Activated CD4-positive, CD25-positive, alpha-beta regulatory T cell treated with anti-CD3 and anti-CD28 coated beads, Interleukin-2, amount 50 U/mL, for 72 hours (primary cell): ENCODE measurements around the gene EFNB1.

Experiments
- DNase-seq: peaks from one replicate; pipeline ENCODE4 v3.0.0; 2021

Gene EFNB1

GRCh38 chrX:68827848-68828624 is 785 bp upstream of the EFNB1 start:
- DNase-seq = peak; percentile 77

GRCh38 chrX:68829582-68830418 is 979 bp downstream of the EFNB1 start:
- DNase-seq = peak; percentile 27

- peak; percentile 27 for DNase-seq
Observed at GRCh38 chrX:68830419-68831404, 1.9 kb downstream of the EFNB1 start.

DNA sequence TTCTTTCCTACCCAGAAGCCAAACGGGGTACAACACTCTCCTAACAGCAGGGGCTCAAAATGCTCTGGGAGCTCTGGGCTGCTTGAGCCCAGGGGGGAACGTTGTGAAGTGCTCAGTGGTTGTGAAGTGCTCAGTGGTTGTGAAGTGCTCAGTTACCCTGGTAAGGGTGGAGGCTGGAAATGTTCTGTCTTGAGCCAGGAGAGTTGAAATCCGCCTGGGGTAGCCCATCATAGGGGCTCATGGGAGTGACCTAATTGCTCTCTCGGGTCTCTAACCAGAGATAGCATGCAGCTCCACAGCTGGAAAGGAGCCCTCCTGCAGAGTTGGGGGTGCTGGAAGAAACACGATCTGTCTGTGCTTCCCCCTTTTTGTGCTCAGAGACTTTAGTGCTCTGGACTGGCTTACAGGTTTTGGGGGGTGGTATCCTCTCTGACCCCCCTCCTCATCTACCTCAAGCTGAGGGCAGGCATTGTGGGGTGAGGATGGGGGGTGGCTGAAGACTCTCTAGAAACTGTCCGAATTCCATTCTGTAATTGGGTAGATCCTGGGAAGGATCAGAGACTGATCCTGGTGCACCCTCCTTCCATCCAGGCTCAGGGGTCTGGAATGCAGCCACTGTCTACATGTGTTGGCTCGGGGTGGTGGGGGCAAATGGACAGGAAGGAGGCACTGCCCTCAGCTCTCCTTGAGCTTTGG is 2.7 kb downstream of the EFNB1 start:
- DNase-seq = peak; percentile 20

- peak; percentile 18 for DNase-seq
Observed at GRCh38 chrX:68832101-68832416, 3.2 kb downstream of the EFNB1 start.

GRCh38 chrX:68832516-68833447 is 4.0 kb downstream of the EFNB1 start:
- DNase-seq = peak; percentile 18

DNA sequence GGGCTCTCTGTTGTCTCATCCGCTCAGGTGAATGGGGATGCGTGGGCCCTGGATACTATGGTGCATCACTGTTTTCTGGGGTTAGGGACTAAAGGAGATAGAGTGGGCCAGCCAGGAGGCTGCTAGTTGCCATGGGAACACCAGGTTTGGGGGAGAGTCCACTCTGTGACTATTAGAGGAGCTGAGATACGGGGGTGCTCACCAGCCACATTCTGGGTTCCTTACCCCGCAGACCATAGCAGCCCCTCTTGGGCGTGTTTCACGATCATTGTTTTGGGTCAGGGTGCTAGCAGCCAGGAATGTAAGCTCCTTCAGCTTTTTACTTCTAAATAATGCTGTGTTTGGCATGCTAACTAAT is 4.6 kb downstream of the EFNB1 start:
- no peak for DNase-seq

GRCh38 chrX:68833855-68834331 is 5.1 kb downstream of the EFNB1 start:
- peak; percentile 24 for DNase-seq

DNA sequence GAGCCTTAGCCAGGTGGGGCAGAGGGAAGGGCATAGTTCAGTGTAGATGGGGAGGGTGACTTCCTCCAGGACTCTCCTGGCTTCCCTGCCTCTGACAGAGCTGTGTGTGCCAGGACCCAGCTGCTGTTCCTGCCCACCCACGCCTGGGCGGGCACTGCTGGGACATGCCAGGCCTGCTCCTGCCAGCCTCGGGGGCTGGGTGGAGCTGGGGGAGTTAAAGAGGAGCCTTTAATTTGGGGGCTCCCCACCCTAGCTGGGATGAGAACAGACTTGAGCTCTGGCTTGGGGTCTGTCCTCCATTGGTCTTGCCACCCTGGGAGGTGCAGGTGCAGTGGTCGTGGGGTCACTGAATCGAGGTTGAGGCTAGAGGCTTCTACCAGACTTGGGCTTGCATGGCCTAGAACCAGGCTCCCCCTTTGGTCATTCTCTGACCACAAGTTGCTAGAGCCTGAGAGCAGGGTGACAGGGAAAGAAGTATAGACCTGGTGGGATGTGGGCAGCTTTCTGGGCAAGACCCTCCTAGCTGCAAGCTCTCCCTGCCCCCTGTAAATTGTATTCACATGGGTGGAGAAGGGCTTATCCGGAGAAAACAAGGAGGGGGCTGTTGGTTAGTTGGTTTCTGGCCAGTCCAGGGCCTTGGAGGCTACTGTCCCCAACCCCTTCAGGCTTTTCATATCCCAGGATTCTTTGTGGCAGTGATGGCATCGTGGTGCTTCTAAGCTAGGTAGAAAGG is 5.7 kb downstream of the EFNB1 start:
- DNase-seq = peak; percentile 7

DNA sequence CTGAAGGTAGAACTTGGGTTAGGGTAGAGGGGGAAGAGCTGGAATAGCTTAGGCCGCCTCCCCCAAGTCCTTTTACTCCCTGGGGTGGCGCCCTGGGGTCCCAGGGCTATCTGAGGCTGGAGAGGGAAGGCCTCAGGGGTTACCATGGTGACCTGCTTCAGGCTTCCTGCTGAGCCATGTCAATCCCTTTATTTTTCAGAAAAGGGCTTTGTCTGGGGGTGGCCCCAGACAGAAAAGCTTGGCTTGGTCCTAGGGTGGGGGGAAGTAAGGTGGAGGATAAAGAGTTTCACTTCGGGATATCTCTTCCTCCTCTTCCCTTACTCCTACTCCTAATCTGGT is 6.3 kb downstream of the EFNB1 start:
- no peak for DNase-seq

- no peak for DNase-seq
Observed at GRCh38 chrX:68835468-68835867, 6.6 kb downstream of the EFNB1 start.

DNA sequence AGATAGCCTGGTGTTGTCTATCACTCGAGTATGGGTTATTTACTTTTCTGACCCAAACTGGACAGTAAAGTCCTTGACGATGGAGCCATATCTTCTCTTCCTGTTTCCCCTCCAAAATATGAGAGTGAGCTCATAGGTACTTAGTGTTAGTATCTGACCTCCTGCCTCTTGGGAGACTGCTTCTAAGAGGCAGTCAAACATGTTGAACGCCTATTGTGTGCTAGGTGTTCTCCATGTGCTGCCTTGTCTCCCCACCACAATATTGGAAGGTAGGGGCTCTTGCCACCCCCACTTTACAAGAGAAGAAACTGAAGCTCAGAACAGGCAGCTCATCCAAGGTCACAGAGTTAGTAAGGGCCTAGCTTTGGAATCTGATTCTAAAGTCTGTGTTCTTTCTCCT is 8.3 kb downstream of the EFNB1 start:
- no peak for DNase-seq

DNA sequence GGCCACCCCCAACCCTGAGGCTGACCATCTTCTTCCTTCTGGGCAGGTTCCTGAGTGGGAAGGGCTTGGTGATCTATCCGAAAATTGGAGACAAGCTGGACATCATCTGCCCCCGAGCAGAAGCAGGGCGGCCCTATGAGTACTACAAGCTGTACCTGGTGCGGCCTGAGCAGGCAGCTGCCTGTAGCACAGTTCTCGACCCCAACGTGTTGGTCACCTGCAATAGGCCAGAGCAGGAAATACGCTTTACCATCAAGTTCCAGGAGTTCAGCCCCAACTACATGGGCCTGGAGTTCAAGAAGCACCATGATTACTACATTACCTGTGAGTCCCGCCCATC is 9.7 kb downstream of the EFNB1 start:
- no peak for DNase-seq

DNA sequence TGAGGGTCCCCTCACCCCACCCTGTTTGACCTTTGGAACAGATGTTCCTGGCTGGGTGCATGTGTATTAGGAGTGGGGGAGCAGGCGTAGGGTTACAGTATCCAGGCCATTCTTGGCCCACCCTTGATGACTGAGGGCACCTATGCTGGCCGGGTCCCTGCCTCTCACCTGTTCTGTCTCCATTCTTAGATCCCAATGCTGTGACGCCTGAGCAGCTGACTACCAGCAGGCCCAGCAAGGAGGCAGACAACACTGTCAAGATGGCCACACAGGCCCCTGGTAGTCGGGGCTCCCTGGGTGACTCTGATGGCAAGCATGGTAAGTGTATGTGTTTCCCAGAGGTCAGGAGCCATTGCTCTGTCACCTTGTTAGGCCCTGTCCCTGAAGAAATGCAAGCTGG is 10.9 kb downstream of the EFNB1 start:
- DNase-seq = no peak

DNA sequence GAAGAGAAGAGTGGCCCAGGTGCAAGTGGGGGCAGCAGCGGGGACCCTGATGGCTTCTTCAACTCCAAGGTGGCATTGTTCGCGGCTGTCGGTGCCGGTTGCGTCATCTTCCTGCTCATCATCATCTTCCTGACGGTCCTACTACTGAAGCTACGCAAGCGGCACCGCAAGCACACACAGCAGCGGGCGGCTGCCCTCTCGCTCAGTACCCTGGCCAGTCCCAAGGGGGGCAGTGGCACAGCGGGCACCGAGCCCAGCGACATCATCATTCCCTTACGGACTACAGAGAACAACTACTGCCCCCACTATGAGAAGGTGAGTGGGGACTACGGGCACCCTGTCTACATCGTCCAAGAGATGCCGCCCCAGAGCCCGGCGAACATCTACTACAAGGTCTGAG is 11.4 kb downstream of the EFNB1 start:
- no peak for DNase-seq

DNA sequence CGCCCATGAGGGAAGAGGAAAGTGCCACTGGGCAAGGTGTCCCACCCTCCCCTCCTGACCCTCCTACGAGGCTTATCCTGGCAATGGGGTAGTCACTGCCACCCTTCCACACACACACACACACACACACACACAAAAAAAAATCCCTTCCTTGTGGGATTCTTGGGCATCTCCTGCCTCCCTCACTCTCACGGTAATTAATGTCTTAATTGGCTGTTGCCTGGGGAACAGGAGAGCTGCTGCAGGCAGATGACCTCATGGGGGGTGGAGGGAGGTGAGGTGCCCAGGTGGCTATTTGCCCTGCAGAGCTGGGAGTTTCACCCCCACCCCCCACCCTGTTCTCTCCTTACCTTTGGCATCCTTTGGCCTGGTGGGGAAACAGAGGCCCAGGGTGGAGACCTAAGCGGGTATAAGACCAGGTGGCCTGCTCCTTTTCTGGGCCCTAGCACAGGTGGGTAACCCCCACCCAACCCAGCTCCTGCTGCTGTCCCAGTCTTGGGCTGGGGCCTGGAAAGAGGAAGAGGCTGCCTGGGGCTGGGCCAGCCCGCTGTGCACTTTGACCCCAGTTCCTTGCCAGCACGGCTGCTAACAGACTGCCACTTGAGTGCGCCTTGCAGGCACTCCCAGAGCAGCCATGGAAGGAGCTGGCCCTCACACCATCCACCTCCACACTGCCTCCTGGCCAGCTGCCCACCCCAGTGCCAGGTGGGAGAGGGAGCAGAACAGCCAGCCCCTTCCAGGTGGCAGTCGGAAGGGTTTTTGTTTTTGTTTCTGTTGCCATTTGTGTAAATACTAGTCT is 12.6 kb downstream of the EFNB1 start:
- no peak for DNase-seq

GRCh38 chrX:68842351-68842750 is 13.5 kb downstream of the EFNB1 start:
- DNase-seq = no peak

- DNase-seq = no peak
Observed at GRCh38 chrX:68842781-68843581, 14.2 kb downstream of the EFNB1 start.

GRCh38 chrX:68843992-68844391 is 15.2 kb downstream of the EFNB1 start:
- DNase-seq = no peak
